IMR-90 (cell line): ENCODE measurements around the gene MYO9A. TPM values are rescaled to one million over a fixed set of nuclear protein-coding genes. Genes with fewer than 3 reads are reported as not detected.

Experiments
- ATAC-seq: fragments of 200-7000 bp; cut with Tn5 transposase; 2 replicates; pipeline ENCODE4 v1.9.1; 2020; ENCODE audit warnings: low read depth, mild to moderate bottlenecking, moderate library complexity
- BruUV-seq: library from RNA; stranded (reverse); fragments of 400-500 nt; replicated peaks from 2 replicates; lab custom pipeline; 2021; lab: Mats Ljungman, UMichigan
- CTCF ChIA-PET: fragments of 300-600 bp; formaldehyde crosslinking; extraction: SDS; loops from one replicate; lab custom pipeline; 2021; ENCODE audit warnings: antibody characterized with exemption; lab: Yijun Ruan, JAX
- POLR2A ChIA-PET: fragments of 300-600 bp; sonication (Branson Sonifier 250); formaldehyde crosslinking; loops from one replicate; lab custom pipeline; 2022; ENCODE audit warnings: antibody characterized with exemption; ENCODE audit not compliant: unreplicated experiment; lab: Charles Lee
- DNase-seq: peaks from one replicate; pipeline ENCODE4 v3.0.0; 2013
- H2AFZ ChIP-seq: replicated peaks from 2 replicates; pipeline ENCODE3; 2013; ENCODE audit warnings: low read length, mild to moderate bottlenecking; ENCODE audit not compliant: poor library complexity
- H2AK5ac ChIP-seq: 2 replicates; pipeline ENCODE4 v1.6.1; 2013; ENCODE audit warnings: low read depth, low read length, inconsistent platforms
- H2AK9ac ChIP-seq: replicated peaks from 2 replicates; pipeline ENCODE3; 2013; ENCODE audit warnings: mild to moderate bottlenecking, low read depth, low read length, moderate library complexity; ENCODE audit not compliant: poor library complexity
- H2BK120ac ChIP-seq: 2 replicates; pipeline ENCODE4 v1.6.1; 2013; ENCODE audit warnings: low read depth, low read length, inconsistent platforms
- H2BK15ac ChIP-seq: 3 replicates; pipeline ENCODE4 v1.6.1; 2013; ENCODE audit warnings: low read depth, low read length, inconsistent platforms
- H2BK20ac ChIP-seq: 2 replicates; pipeline ENCODE4 v1.6.1; 2013; ENCODE audit warnings: low read depth, mild to moderate bottlenecking, inconsistent platforms, low read length, moderate library complexity
- H2BK5ac ChIP-seq: 2 replicates; pipeline ENCODE4 v1.6.1; 2013; ENCODE audit warnings: mild to moderate bottlenecking, low read depth, low read length, inconsistent platforms; ENCODE audit not compliant: poor library complexity, severe bottlenecking
- H3K14ac ChIP-seq: replicated peaks from 2 replicates; pipeline ENCODE4 v1.6.1; 2013; ENCODE audit warnings: low read depth, low read length, inconsistent platforms
- H3K18ac ChIP-seq: 2 replicates; pipeline ENCODE4 v1.6.1; 2013; ENCODE audit warnings: low read depth, low read length, control low read depth
- H3K23ac ChIP-seq: 2 replicates; pipeline ENCODE4 v1.6.1; 2013; ENCODE audit warnings: low read depth, low read length, inconsistent platforms
- H3K27ac ChIP-seq: 2 replicates; pipeline ENCODE4 v1.5.1; 2013; ENCODE audit warnings: mild to moderate bottlenecking, control low read depth, low read length; ENCODE audit not compliant: insufficient read depth
- H3K27me3 ChIP-seq: 2 replicates; pipeline ENCODE4 v1.6.1; 2013; ENCODE audit warnings: low read length; ENCODE audit not compliant: control insufficient read depth, insufficient read depth
- H3K36me3 ChIP-seq: 2 replicates; pipeline ENCODE4 v1.6.1; 2013; ENCODE audit warnings: low read length, mixed read lengths; ENCODE audit not compliant: control insufficient read depth, insufficient read depth
- H3K4ac ChIP-seq: 2 replicates; pipeline ENCODE4 v1.6.1; 2013; ENCODE audit warnings: low read depth, low read length, inconsistent platforms
- H3K4me1 ChIP-seq: 2 replicates; pipeline ENCODE4 v1.6.1; 2013; ENCODE audit warnings: low read length, mixed read lengths; ENCODE audit not compliant: control insufficient read depth, insufficient read depth
- H3K4me2 ChIP-seq: 2 replicates; pipeline ENCODE4 v1.6.1; 2013; ENCODE audit warnings: low read depth, mild to moderate bottlenecking, control low read depth, low read length, moderate library complexity
- H3K4me3 ChIP-seq: 2 replicates; pipeline ENCODE4 v1.5.1; 2013; ENCODE audit warnings: low read depth, mild to moderate bottlenecking, control low read depth, low read length, moderate library complexity; ENCODE audit not compliant: insufficient read depth
- H3K56ac ChIP-seq: 2 replicates; pipeline ENCODE4 v1.6.1; 2013; ENCODE audit warnings: low read length, inconsistent platforms; ENCODE audit not compliant: insufficient read depth; ENCODE audit errors: extremely low read depth
- H3K79me1 ChIP-seq, 2 experiments: 2 replicates each; pipeline ENCODE4 v1.6.1; 2013; ENCODE audit warnings: low read length in 2 of 2, inconsistent platforms in 1 of 2, low read depth in 1 of 2
- H3K9ac ChIP-seq: 2 replicates; pipeline ENCODE4 v1.6.1; 2013; ENCODE audit warnings: low read depth, low read length, control low read depth
- H3K9me1 ChIP-seq: 2 replicates; pipeline ENCODE4 v1.6.1; 2013; ENCODE audit warnings: low read length, inconsistent platforms; ENCODE audit not compliant: insufficient read depth
- H3K9me3 ChIP-seq: 2 replicates; pipeline ENCODE4 v1.6.1; 2013; ENCODE audit warnings: low read length; ENCODE audit not compliant: control insufficient read depth, insufficient read depth
- H4K20me1 ChIP-seq: 2 replicates; pipeline ENCODE4 v1.6.1; 2013; ENCODE audit warnings: low read length, inconsistent platforms; ENCODE audit not compliant: insufficient read depth
- H4K5ac ChIP-seq: 2 replicates; pipeline ENCODE4 v1.6.1; 2013; ENCODE audit warnings: mild to moderate bottlenecking, low read depth, low read length, control low read depth
- H4K8ac ChIP-seq, 2 experiments: 2 replicates each; pipeline ENCODE4 v1.6.1; 2013; ENCODE audit warnings: low read depth in 2 of 2, low read length in 2 of 2, control low read depth in 1 of 2, inconsistent platforms in 1 of 2
- H4K91ac ChIP-seq: 2 replicates; pipeline ENCODE4 v1.6.1; 2013; ENCODE audit warnings: low read depth, low read length, inconsistent platforms; ENCODE audit not compliant: insufficient read depth
- BHLHE40 ChIP-seq: fragments of 150-350 bp; IDR thresholded peaks from 2 replicates; pipeline ENCODE4 v1.6.1; 2016; ENCODE audit warnings: mild to moderate bottlenecking, low read depth, low read length
- CHD1 ChIP-seq: IDR thresholded peaks from 2 replicates; pipeline ENCODE4 v1.6.1; 2012; ENCODE audit warnings: low read depth, low read length, improper control_type of control experiment
- FOS ChIP-seq: fragments of 150-350 bp; IDR thresholded peaks from 2 replicates; pipeline ENCODE4 v1.6.1; 2016; ENCODE audit warnings: low read depth, low read length
- MAZ ChIP-seq: IDR thresholded peaks from 2 replicates; pipeline ENCODE4 v1.6.1; 2012; ENCODE audit warnings: low read depth, mild to moderate bottlenecking, low read length, improper control_type of control experiment, moderate library complexity, borderline replicate concordance
- MXI1 ChIP-seq: IDR thresholded peaks from 2 replicates; pipeline ENCODE4 v1.6.1; 2012; ENCODE audit warnings: low read depth, mild to moderate bottlenecking, low read length, moderate library complexity, borderline replicate concordance
- NFE2L2 ChIP-seq: fragments of 150-350 bp; IDR thresholded peaks from 2 replicates; pipeline ENCODE4 v1.6.1; 2016; ENCODE audit warnings: low read depth, mild to moderate bottlenecking, low read length
- POLR2A ChIP-seq: IDR thresholded peaks from 2 replicates; pipeline ENCODE4 v1.6.1; 2012; ENCODE audit warnings: mild to moderate bottlenecking, low read depth, low read length
- RAD21 ChIP-seq: IDR thresholded peaks from 2 replicates; pipeline ENCODE4 v1.6.1; 2012; ENCODE audit warnings: low read length, improper control_type of control experiment
- SMC3 ChIP-seq: fragments of 150-350 bp; IDR thresholded peaks from 2 replicates; pipeline ENCODE4 v1.6.1; 2016; ENCODE audit warnings: low read depth, mild to moderate bottlenecking, antibody characterized with exemption, low read length, moderate library complexity
- WGBS, 2 experiments: methylation state at CpG; one replicate each; pipeline versions ENCODE4 v1.1.5 to v1.1.7; 2013; ENCODE audit warnings: missing lambda C conversion rate in 2 of 2; ENCODE audit not compliant: insufficient read length in 1 of 2; ENCODE audit errors: extremely low coverage in 2 of 2; 5-methylcytosine and 5-hydroxymethylcytosine counted together
- dilution Hi-C: fragments of 300-500 bp; cut with HindIII; formaldehyde crosslinking; loops from one replicate; pipeline ENCODE4 v1.14.3; 2018; ENCODE audit warnings: low sequenced_read_pairs; ENCODE audit not compliant: unreplicated experiment
- in situ Hi-C: fragments of 300-500 bp; cut with MboI; formaldehyde crosslinking; loops from 3 replicates; pipeline ENCODE4 v1.14.3; 2019; ENCODE audit warnings: low sequenced_read_pairs, inconsistent platforms, mixed read lengths
- intact Hi-C: fragments of 100-400 bp; cut with micrococcal nuclease; formaldehyde crosslinking; loops from 2 replicates; pipeline ENCODE4 v1.10.0; 2022
- polyA plus RNA-seq, 3 experiments: library from polyadenylated mRNA; depleted of rRNA; stranded (reverse); fragments of >200 nt; gene quantifications; 2 replicates each; pipeline ENCODE4 v1.2.3, GENCODE V29; 2012; ENCODE audit warnings: low replicate concordance in 1 of 3
- total RNA-seq: library from RNA; depleted of rRNA; stranded (reverse); fragments of >200 nt; gene quantifications from 2 replicates; pipeline ENCODE4 v1.2.3, GENCODE V29; 2012
- TF ChIP-seq, protein P1 (sequence below): conservative IDR thresholded peaks from 2 replicates; pipeline ENCODE4 v1.5.1; 2012; ENCODE audit warnings: mild to moderate bottlenecking, low read depth, low read length, improper control_type of control experiment
- TF ChIP-seq, protein P2 (sequence below): fragments of 150-350 bp; IDR thresholded peaks from 2 replicates; pipeline ENCODE4 v1.6.1; 2016; ENCODE audit warnings: low read depth, mild to moderate bottlenecking, low read length, moderate library complexity, borderline replicate concordance

MYO9A gene
- total and polyA plus RNA-seq, 2 of the 4 experiments (the other 2 are of a cell fraction): 6.0 to 49.5 TPM

DNA sequence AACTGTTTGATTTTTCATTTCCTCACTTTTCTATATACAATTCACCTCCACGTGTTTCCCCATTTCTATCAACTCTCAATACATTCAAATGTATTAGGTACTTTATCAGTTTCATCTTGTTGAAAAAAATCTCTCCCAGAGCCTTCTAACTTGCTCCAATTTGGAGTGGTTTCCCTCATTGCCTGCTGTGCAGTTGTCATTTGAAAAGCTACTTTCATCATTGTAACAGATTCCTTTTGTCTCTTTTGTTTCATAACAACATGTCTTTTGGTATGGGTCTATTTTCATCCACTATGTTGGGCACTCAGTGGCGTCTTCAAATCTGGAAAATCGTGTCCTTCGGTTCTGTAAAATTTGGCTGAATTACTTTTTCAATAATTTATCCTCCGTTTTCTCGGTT, 232.6 kb downstream of the MYO9A start:
- H4K5ac ChIP-seq: no peak overlapping the region
- no peak overlapping the region for H2BK5ac ChIP-seq
- H3K9me1 ChIP-seq: no peaks in the 10 kb centered on the region
- no peak overlapping the region for H2AK9ac ChIP-seq
- no peak overlapping the region for H4K8ac ChIP-seq
- no peak overlapping the region for H3K23ac ChIP-seq
- no peaks in the 10 kb centered on the region for H3K79me1 ChIP-seq
- no peaks in the 10 kb centered on the region for H3K9me3 ChIP-seq
- H2AK5ac ChIP-seq: no peak overlapping the region
- TF ChIP-seq RAD21 (no peak), POLR2A (no peak), MXI1 (no peak), NFE2L2 (no peak), BHLHE40 (no peak), SMC3 (no peak), MAZ (no peak), CHD1 (no peak), FOS (no peak)
- TF ChIP-seq, protein P1, sequence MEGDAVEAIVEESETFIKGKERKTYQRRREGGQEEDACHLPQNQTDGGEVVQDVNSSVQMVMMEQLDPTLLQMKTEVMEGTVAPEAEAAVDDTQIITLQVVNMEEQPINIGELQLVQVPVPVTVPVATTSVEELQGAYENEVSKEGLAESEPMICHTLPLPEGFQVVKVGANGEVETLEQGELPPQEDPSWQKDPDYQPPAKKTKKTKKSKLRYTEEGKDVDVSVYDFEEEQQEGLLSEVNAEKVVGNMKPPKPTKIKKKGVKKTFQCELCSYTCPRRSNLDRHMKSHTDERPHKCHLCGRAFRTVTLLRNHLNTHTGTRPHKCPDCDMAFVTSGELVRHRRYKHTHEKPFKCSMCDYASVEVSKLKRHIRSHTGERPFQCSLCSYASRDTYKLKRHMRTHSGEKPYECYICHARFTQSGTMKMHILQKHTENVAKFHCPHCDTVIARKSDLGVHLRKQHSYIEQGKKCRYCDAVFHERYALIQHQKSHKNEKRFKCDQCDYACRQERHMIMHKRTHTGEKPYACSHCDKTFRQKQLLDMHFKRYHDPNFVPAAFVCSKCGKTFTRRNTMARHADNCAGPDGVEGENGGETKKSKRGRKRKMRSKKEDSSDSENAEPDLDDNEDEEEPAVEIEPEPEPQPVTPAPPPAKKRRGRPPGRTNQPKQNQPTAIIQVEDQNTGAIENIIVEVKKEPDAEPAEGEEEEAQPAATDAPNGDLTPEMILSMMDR: no peak
- TF ChIP-seq, protein P2, sequence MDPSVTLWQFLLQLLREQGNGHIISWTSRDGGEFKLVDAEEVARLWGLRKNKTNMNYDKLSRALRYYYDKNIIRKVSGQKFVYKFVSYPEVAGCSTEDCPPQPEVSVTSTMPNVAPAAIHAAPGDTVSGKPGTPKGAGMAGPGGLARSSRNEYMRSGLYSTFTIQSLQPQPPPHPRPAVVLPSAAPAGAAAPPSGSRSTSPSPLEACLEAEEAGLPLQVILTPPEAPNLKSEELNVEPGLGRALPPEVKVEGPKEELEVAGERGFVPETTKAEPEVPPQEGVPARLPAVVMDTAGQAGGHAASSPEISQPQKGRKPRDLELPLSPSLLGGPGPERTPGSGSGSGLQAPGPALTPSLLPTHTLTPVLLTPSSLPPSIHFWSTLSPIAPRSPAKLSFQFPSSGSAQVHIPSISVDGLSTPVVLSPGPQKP: no peak
- CTCF ChIA-PET: no interaction called here
- no peak overlapping the region for H2BK15ac ChIP-seq
- H3K4me1 ChIP-seq: no peaks in the 10 kb centered on the region
- no peaks in the 10 kb centered on the region for H4K20me1 ChIP-seq
- H4K91ac ChIP-seq: no peak overlapping the region
- dilution Hi-C loops (no loop called here), intact Hi-C loops (no loop called here), in situ Hi-C loops (no loop called here)
- no peak overlapping the region for H3K4me2 ChIP-seq
- H3K4ac ChIP-seq: no peak overlapping the region
- no peak overlapping the region for H3K56ac ChIP-seq
- no peak overlapping the region for H3K18ac ChIP-seq
- H2AFZ ChIP-seq: no peak overlapping the region
- no peak overlapping the region for H3K4me3 ChIP-seq
- H3K36me3 ChIP-seq: peaks cover 4% of the 10 kb centered on the region
- 100% methylated on average over 1 of the region's 6 CpGs; no CpG with 5 or more reads in 1 of the 2 experiments for WGBS, 2 experiments
- H3K14ac ChIP-seq: no peak overlapping the region
- H2BK20ac ChIP-seq: no peak overlapping the region
- DNase-seq: no peak
- no peaks in the 10 kb centered on the region for H3K27me3 ChIP-seq
- ATAC-seq: no peak
- H3K27ac ChIP-seq: no peak overlapping the region
- POLR2A ChIA-PET: no interaction called here
- H3K9ac ChIP-seq: no peak overlapping the region
- H2BK120ac ChIP-seq: no peak overlapping the region
- BruUV-seq: no TSS peak
